ENCODE results near the gene TRMT10C.
A peak's percentile ranks its signal among the peaks of the same experiment; 100 is the strongest.
"Not testable (repeated sequence)": the region's sequence is repeated elsewhere in the genome, so short reads cannot be mapped to it uniquely, and the experiment has no call there.

Gene TRMT10C

DNA sequence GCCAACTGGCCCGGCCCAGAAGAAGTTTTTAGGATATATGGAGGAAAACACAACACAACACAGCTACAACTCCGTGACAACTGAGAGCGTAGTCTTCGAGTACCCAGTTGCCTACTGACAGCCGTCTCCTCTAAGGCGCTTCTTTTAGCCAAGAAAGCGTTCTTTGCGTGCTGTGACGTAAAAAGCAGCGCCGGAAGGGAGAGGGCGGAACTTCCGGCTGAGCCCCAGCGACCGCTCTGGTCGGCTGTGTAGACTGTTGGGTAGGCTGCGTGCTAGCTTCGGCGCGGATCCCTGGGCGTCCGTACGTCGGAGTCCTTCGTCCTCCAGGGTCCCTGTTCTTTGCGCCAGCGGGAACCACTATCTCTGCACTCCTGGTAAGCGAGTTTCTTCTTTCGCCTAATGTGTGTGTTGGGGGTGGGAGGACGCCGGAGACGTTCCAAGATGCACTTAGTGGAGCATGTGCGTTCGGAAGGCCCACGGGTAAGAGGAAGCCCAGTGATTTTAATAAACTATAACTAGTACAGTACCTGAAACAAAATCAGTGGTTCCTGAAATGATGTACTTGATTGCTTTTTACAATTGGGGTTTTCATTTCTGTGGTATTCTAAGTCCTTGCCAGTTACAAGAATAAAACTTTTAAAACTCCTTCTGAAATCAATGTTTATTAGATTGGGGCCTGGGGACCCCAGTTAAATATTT lies at the start of gene TRMT10C:
Gene TRMT10C (plus strand): TSS at position 239 of the 699 bp plus-strand sequence. CDS start 2,914 bp downstream, outside the sequence.
- DNase-seq = peak; percentile 87

DNA sequence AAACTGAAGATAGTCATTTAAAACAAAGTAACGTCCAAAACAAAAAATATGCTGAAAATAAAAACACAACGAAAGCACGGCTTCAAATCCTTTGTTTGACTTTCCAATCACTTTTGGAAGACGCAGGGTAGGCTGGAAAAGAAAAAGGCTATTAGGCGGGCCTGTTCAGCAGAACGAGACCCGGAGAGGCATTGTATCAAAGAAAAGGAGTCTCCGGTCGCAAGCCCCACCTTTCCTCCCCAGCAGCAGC lies 49.3 kb upstream of the TRMT10C start:
- no peak for DNase-seq

DNA sequence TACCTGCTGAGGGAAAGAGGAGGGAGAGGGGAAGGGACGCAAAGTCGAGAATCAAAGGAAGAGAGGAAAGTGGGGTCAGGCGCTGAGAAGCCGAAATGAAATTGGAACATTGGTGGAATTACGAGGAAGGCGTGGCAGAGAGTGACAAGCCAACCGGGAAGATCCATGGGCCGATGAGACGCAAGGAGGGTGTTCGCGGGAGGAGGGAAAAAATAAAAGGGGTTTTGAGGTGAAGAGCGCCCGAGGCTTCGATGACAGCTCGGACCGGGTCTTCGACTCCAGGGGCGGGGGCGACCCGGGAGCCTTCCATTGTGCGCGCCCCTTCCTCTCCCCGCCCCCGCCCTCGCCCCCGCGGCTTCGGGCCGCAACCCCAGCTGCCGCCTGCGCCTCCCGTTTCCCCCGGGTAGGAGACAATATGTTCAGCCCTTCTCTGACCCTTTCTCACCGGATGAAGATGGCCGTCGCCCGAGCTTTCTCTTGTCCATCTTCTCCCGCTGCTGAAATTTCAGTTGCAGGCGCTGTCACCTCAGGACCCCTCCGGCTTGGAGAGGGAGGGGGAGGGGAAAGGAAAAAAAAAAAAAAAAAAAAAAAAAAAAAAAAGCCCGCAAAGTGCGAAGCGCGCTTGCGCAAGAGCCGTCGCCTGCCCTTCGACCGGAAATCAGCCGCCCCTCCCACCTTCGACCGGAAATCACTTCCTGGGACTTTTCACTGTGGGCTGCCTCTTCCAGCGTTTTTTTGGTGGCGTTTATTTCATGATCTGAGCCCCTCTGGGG lies 48.8 kb upstream of the TRMT10C start, which contains the start of gene SENP7:
Gene SENP7 (minus strand): TSS at position 567 of the 773 bp plus-strand sequence. CDS start 82 bp downstream, at position 485.
- DNase-seq = peak; percentile 60

DNA sequence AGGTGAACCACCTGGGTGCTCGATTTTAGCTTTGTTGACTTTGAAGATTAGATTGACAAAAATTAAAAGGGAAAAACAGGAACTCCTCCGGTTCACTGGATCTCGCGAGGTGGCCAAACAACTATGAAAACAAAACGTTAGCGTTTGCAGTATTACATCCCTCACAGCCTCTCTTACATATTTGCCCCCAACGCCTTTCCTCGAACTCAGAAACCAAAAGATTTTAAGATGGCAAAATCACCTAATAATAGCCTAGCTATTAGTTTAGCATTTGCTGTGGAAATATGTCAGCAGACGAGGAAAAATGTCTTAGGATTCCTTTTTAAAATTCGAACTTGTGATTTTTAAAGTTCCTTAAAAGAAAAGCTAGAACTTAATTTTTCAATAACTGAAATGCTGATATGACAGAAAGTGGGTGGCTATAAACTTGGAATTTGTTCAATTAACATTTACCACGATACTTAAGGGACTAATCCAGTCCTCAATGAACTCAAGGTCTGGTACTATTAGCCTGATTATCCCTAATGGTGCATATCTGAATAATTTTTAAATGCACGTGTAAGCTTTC lies 48.2 kb upstream of the TRMT10C start:
- no peak for DNase-seq

DNA sequence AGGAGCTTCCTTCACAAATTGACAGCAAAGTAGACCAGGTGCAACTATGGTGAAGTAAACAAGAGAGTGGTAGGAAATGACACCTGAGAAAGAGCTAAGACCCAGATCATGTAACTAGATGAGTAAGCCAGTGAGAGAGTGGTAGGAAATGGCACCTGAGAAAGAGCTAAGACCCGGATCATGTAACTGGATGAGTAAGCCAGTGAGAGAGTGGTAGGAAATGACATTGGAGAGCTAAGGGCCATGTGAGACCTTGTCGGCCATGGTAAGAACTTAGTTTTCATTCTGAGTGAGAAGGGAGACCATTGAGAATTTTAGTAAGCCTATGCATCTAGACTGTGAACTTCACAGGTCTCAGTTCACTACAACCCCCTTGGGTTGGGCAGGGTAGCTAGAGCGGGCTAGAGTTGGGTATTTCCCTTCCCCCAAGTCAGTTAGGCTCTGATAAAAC lies 43.2 kb upstream of the TRMT10C start:
- no peak for DNase-seq

DNA sequence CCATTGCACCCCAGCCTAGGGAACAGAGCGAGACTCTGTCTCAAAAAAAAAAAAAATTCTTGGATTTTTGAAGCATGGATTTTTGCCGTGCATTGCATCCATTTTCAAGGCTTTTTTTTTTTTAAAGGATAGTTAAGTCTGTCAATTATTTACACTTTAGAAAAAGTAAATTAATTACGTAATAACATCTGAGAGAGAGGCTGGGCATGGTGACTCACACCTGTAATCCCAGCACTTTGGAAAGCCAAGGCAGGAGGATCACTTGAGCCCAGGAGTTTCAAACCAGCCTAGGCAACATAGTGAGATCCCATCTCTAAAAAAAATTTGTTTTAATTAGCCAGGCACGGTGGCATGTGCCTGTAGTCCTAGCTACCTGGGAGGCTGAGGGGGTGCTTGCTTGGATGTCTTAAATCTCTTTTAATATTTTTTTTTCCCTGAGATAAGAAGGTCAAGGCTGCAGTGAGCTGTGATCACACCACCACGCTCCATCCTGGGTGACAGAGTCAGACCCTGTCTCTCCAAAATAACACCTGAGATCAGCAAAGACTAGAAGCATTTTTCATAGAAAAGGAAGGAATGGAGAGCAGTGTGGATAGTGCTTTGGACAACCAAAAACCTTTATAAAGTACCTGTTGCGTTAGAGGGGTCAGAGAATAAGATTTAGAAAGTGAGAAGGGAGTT lies 41.8 kb upstream of the TRMT10C start:
- no peak for DNase-seq

DNA sequence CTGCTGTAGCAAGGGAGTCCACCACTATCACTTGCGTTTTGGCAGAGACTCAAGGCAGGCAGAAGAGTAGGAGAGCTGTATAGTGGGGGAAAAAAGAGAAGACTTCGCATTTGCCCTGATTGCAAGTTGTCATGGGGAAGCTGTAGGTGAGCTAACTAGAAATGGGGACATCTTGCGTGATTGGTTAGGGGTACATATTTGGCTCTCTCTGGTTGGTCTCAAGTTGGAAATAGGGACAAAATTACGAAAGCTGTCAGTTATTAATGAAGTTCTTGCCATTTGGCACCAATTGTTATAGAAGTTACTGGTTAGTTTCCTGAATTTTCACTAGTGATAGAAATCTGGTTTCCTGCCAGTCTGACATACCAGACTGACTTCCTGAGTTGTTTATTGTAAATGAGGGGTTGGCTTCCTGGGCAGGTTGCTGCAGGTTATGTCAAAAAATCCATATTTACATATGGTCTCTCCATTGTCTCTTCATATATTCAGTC lies 40.4 kb upstream of the TRMT10C start:
- no peak for DNase-seq

DNA sequence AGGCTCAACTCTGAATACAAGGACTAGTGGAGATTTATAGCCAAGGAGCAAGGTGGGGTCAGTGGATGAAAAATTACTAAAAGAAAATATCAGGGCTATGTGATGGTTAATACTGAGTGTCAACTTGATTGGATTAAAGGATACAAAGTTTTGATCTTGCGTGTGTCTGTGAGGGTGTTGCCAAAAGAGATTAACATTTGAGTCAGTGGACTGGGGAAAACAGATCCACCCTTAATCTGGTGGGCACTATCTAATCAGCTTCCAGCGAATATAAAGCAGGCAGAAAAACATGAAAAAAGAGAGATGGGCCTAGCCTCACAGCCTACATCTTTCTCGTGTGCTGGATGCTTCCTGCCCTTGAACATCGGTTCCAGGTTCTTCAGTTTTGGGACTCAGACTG lies 34.2 kb upstream of the TRMT10C start:
- DNase-seq = no peak

DNA sequence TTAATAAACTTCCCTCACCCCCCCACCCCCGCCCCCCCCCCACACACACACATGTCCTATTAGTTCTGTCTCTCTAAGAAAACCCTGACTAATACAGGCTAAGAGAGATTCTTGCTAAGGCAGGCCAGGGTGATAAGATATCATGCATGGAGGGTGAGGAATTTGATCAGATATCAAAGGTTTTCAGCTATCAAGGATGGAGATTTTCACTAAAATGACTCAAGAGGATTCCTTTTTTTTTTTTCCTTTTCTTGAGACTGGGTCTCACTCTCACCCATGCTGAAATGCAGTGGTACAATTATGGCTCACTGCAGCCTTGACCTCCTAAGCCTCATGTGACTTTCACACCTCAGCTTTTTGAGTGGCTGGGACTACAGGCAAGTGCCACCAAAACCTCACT lies 33.8 kb upstream of the TRMT10C start:
- DNase-seq = no peak

DNA sequence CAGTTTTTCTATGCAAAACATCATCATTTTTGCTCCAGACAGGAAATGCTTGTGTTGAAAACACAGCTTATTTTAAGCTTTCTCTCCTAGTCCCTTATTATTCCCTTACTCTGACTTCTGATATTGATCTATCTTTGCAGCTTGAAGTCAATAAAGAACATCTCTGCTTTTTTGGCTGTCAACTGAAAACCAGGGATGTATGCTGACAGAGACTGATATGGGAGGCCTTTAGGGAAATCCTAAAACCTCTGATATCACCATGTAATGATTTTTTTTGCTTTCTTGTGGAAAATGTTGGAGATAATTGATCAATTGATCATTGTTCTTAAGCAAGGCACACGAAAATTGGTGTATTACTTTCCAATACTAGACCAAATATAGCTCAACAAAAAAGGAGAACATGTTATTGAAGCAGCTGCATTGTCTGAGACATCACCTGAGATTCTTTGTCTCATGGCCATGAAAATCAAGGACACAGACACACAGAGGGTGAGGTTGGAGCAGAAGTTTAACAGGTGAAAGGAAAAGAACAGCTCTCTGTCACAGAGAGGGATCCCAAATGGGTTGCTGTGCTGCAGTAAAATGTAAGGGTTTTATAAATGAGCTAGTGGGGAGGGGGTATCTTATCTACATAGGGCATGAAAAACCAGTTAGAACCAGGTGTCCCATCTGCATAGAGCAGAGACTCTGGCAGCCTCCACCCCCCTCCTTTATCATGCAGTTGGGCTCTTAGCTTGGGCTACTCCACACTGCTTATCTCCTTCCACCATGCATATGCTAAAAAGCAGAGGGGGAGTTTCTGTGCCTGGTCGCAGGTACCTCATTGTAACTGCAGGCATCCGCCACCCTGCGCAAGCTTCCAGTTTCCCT lies 31.6 kb upstream of the TRMT10C start:
- no peak for DNase-seq

DNA sequence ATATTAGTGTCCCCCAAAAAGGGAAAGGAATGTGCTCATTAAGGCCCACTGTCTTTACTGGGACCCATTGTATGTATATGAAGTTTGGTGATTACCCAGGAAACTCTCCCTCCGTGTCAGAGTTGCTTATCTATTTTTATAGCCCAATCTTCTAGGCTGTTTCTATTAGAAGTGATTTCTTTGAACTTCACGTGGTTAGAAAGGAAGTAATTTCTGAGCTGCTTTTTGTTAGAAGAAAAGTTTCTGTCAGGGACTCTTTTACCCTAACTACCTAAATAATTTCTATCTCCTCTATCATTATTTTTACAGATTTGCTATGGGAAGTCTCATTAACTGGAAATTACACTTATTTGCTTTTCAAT lies 31.0 kb upstream of the TRMT10C start:
- no peak for DNase-seq

DNA sequence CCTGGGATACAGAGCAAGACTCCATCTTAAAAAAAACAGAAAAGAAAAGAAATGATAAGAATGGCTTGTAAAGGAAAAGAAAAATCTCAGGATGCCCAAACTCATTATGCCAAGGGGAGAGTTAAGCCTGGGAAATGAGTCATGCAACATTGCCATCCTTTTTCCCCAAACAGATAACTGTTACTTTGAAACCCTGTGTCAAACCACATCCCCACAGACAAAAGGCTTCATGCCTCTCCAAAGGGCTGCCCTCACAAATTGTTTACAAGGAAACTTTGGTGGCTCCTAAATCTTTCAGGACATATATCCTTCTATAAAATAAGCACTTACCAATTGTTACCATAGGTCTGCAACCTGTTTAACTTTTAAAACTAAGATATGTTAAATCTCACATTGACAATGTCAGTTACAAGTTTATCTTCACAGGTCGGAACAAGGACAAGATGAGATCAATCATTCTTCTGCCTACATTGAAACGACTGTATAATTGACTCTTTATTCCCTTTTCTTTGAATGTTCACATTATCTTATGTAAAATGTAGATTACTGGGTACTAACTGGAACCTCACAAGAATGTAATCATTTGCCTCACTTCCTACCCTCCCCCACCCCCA lies 30.1 kb upstream of the TRMT10C start:
- no peak for DNase-seq

DNA sequence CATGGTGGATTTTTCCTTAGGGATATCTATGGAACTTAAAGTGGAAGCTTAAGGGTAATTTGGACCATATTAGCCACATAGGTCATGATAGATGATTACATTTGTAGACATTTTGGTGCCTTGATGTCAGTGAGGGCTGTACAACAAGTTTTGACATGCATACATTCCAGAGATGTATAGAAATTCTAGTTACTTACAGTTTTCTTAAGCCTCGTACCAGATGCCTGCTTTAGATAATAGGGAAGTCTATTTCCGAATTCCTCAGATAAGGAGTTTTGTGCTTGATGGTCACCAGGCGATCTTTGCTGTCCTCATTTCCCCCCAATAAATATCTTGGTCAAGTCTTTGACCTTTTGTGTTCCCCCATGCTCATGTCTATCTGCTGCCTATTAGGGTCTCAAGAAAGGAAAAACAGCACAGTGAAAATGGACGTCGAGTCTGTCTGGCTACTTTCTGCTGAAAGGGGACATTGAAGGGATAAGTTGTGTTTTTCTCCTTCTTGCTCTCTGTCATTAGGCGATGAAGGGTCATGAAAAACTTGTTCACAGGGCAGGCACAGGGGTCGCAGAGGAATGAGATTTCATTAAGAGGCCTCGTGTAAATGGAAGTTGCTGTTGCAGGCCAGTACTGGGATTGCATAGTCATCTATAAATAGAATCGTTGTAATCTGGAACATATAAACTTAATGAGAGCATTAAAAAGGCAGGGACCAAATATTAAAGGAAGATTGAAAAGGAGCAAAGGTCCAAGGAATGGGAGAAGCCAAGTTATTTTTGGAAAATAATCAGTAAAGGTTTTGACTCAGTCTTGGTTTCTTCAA lies 28.7 kb upstream of the TRMT10C start:
- DNase-seq = no peak

DNA sequence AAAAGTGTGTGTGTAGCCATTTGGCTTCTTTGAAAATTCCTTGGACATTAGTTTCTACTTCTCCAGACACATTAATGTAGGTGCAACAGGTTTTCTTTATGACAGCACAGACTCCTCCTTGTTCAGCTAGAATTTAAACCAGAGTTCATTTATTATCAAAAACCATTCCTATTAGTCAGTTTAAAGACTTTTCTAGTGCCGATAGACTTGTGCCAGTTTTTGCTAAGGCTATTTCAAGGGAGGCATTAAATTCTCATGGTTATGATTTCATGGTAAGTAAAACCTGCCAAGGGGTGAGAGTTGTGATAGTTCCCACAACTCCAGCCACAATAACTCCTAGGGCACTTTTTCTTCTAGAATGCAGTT lies 28.1 kb upstream of the TRMT10C start:
- no peak for DNase-seq

DNA sequence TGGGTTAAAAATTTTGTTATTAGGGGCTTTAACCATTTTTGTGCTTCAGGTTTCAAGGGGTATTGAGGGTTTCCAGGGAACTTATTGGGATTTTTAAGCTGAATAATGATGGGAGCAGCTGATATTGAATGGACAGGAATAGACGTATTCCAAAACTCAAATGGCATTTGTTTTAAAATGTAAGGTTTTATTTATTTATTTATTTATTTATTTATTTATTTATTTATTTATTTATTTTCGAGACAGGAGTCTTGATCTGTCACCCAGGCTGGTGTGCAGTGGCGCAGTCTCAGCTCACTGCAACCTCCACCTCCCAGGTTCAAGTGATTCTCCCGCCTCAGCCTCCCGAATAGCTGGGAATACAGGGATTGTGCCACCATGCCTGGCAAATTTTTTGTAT lies 26.4 kb upstream of the TRMT10C start:
- DNase-seq = no peak

DNA sequence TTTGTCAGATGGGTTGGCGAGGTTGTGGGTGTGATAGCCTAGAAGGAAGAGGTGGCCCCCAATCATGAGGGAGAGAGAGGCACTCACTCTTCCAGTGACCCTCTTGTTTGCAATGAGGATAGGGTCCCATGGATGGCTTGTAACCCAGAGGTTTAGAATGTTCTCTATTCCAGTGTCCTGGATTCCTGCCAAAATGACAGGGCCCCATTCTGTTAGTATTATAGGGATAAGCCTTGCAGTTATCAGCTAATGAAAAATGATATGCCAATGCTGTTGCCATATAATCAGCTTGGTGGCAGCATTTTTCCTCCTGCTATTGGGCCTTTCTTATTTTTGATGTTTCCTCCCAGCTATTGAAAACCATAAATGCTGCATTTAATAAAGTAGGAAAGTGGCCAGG lies 25.4 kb upstream of the TRMT10C start:
- no peak for DNase-seq

DNA sequence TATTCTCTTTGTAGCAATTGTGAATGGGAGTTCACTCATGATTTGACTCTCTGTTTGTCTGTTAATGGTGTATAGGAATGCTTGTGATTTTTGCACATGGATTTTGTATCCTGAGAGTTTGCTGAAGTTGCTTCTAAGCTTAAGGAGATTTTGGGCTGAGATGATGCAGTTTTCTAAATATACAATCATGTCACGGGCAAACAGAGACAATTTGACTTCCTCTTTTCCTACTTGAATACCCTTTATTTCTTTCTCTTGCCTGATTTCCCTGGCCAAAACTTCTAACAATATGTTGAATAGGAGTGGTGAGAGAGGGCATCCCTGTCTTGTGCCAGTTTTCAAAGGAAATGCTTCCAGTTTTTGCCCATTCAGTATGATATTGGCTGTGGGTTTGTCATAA lies 24.7 kb upstream of the TRMT10C start:
- not testable (repeated sequence) for DNase-seq

DNA sequence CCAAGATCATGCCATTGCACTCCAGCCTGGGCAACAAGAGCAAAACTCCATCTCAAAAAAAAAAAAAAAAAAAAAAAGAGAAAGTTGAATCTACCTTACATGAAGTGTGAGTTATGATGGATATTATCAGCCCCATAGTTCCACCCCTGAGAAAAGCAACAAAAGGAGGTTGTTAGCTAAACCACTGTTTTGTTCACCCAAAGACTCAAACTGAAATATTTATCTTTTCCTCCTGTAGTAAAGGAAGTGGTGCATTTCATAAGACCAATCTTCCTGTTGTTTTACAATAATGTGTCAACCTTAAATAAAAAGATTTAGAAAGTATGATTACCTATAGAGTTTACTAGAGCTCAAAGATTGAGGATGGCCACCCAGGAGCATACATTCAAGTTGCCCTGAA lies 18.7 kb upstream of the TRMT10C start:
- DNase-seq = no peak

DNA sequence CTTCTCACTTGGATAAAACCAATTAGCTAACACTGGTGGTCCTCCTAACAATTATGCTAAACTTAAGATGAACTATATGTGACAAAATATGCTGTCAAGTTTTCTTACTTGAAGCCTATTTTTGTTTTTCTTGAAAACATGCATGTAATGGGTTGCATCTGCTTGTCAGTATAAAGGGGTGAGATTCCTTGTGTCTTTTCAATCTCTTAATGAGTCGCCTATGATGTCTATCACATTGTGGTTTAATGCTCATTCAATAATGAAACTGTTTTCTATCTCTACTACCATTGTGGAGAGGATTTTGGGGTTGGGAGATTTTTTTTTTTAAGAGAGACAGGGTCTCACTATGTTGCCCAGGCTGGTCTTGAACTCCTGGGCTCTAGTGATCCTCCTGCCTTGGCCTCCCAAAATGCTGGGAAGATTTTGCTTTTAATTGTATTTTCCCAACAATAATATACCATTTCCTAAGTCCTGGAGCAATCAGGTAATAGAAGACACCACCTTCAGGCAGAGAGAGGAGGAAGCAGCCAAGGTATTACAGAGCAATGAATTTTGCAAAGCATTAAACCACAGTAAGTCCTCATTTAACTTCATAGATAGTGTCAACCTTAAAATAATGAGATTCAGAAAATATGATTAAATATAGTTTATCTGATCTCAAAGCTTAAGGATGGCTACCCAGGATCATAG lies 17.4 kb upstream of the TRMT10C start:
- no peak for DNase-seq

DNA sequence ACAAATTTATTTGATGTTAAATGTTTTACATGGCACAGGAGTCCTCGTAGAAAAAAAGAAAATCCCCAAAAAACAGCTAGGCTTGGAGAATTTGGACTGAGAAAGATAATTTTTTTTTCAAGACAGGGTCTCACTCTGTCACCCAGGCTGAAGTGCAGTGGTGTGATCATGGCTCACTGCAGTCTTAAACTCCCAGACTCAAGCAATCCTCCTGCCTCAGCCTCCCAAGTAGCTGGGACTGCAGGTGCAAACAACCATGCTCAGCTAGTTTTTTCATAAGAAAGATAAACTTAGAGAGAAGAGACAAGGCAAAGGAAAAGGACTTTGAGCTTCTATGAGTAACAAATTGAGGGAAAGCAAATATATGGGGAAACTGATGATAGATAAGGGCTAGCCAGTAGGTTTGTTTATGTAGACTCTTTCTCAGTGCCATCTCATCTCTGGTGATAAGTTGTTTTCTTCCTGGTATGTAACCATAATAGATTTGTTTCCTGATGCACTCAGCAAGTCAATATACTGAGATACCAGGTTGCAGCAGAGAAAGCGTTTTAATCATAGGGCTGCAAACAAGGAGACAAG lies 13.1 kb upstream of the TRMT10C start:
- no peak for DNase-seq
